Nephron (organoid): ENCODE results near the gene PPP1R14C.
A peak's percentile ranks its signal among the peaks of the same experiment; 100 is the strongest.

Source experiments
- H3K27ac Mint-ChIP-seq, 3 experiments: 2 replicates each; pipeline ENCODE4 v1.8.0; 2020; ENCODE audit warnings: mixed read lengths in 3 of 3, mild to moderate bottlenecking in 2 of 3, moderate library complexity in 1 of 3
- H3K27me3 Mint-ChIP-seq: 2 replicates; pipeline ENCODE4 v1.8.0; 2021; ENCODE audit warnings: low read depth, mild to moderate bottlenecking, moderate library complexity, mixed read lengths
- H3K36me3 Mint-ChIP-seq: 2 replicates; pipeline ENCODE4 v1.8.0; 2020; ENCODE audit warnings: low read depth, mixed read lengths
- H3K4me1 Mint-ChIP-seq: 2 replicates; pipeline ENCODE4 v1.8.0; 2020; ENCODE audit warnings: mixed read lengths
- H3K4me3 Mint-ChIP-seq, 3 experiments: 2 replicates each; pipeline ENCODE4 v1.8.0; 2020; ENCODE audit warnings: mild to moderate bottlenecking in 3 of 3, mixed read lengths in 3 of 3, moderate library complexity in 2 of 3
- H3K9me3 Mint-ChIP-seq: 2 replicates; pipeline ENCODE4 v1.8.0; 2020; ENCODE audit warnings: mixed read lengths
- TF ChIP-seq, protein P1 (sequence below), 3 experiments: fragments of 200-600 bp; sonication (generic); IDR thresholded peaks; one replicate each; pipeline ENCODE4 v1.5.0; 2021; ENCODE audit warnings: antibody characterized with exemption in 3 of 3; ENCODE audit not compliant: unreplicated experiment in 3 of 3

Gene PPP1R14C

DNA sequence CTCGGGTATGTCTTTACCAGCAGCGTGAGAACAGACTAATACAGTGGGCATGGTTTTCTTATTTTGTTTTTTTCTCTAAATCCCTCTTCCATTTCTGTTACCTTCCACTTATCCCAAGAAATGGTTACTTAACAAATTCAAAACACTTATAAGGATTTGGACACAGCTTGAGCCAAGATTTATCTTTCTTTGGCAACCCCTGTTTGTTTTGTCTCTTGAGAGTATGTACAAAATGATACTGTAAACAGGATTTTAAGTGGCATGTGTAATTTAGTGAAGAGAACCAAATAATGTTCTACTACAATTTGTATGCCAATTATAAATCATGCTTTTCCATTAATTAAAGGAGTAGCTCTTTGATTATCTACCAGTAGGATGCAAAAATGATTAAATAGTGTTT, 51.4 kb downstream of the PPP1R14C start:
- TF ChIP-seq, protein P1, sequence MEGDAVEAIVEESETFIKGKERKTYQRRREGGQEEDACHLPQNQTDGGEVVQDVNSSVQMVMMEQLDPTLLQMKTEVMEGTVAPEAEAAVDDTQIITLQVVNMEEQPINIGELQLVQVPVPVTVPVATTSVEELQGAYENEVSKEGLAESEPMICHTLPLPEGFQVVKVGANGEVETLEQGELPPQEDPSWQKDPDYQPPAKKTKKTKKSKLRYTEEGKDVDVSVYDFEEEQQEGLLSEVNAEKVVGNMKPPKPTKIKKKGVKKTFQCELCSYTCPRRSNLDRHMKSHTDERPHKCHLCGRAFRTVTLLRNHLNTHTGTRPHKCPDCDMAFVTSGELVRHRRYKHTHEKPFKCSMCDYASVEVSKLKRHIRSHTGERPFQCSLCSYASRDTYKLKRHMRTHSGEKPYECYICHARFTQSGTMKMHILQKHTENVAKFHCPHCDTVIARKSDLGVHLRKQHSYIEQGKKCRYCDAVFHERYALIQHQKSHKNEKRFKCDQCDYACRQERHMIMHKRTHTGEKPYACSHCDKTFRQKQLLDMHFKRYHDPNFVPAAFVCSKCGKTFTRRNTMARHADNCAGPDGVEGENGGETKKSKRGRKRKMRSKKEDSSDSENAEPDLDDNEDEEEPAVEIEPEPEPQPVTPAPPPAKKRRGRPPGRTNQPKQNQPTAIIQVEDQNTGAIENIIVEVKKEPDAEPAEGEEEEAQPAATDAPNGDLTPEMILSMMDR (IDR thresholded peaks at IDR 0.05; ENCODE audit: unreplicated experiment in 3 of 3), result no peak
- Mint-ChIP-seq H3K36me3 (peaks cover 39% of the 10 kb centered on the region), H3K4me3 (no peak overlapping the region), H3K4me1 (peaks cover 35% of the 10 kb centered on the region), H3K27ac (peak overlapping the region in 1 of 3 experiments; percentile 4), H3K9me3 (peaks cover 12% of the 10 kb centered on the region), H3K27me3 (peaks cover 46% of the 10 kb centered on the region)

DNA sequence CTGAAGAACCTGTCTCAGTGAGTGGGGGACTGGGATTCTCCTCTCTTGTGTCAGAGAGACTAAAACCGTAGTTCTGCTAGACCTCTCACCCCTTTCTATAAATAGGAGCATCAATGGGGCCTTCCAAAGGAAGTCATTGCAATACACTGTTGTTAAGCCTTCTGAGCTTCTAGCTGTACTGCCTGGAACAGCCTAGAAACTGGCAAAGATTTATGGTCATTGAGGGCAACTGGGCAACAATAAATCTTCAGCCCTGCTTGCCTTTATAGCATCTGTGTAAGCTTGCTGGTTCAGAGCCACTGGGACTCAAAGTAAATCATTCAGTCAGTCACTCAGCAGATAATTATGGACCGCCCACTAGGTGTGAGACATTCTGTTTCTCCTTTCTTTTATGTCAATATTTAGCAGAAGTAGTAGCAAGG, 53.2 kb downstream of the PPP1R14C start:
- peaks cover 45% of the 10 kb centered on the region for H3K27me3 Mint-ChIP-seq
- TF ChIP-seq, protein P1 (IDR thresholded peaks at IDR 0.05; ENCODE audit: unreplicated experiment in 3 of 3), result no peak
- peaks cover 39% of the 10 kb centered on the region for H3K36me3 Mint-ChIP-seq
- H3K4me1 Mint-ChIP-seq, result peaks cover 44% of the 10 kb centered on the region
- peak overlapping the region in 1 of 3 experiments; percentile 1 for H3K4me3 Mint-ChIP-seq
- H3K9me3 Mint-ChIP-seq, result peaks cover 9% of the 10 kb centered on the region
- peak overlapping the region; percentile 8 to 93 (median 82) for H3K27ac Mint-ChIP-seq

DNA sequence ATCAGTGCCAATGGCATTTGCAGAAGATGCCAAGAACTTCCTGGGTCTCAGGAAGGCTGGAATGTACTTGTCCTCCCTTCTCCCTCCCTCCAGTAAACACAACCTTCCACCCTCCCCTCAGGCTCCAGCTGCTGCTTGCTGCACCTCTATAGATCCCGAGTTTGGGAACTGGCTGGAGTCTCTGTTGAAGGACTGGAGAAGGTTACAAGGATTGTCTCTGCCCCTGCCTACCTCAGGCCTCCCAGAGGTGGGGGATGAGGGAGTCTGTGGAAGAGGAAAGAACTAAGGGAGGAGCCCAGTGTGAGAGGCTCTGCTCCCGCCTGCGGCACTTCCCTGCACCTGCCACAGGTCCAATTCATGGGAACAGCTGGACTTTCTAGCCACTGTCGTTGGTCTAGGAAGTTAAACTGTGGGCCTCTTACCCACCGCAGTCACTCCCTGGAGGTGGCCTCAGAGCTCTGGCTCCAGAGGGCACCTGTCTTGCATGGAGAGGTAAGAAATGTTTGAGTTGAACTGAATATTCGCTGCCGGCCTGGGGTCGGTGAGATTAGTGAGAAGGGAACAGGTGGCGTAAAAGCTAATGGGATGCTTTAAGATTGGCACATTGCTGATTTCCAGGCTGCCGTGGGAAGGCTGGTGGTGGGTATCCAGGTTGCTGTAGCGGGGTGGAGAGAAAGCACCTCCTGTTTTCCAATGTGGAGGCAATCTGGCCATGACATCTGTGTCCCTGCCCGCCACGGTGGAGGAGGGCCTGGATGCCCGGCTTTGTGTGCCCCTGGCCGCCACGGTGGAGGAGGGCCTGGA, 54.3 kb downstream of the PPP1R14C start:
- Mint-ChIP-seq H3K27me3 (peaks cover 49% of the 10 kb centered on the region), H3K4me1 (peaks cover 44% of the 10 kb centered on the region)

DNA sequence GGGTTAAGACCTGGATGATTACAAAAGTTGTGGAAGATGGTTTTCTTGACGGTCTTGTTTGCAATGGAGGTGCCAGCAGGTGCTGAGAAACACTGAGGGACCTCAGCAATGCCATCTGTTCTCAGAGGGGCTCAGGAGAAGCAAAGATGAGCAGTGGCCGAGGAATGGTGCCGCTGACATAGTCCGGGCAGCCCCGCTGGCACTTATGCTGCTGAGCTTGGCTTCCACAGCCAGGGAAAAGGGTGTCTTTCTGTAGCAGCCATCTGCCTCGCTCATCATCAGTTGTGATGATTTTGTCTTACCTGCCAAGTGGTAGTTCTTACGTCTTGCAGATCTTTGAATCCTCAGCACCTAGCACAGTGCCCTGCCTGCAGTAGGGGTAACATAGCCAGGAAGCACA, 55.7 kb downstream of the PPP1R14C start:
- peak overlapping the region in 1 of 3 experiments; percentile 49 for H3K27ac Mint-ChIP-seq
- H3K4me3 Mint-ChIP-seq, result no peak overlapping the region
- peaks cover 43% of the 10 kb centered on the region for H3K4me1 Mint-ChIP-seq
- peaks cover 22% of the 10 kb centered on the region for H3K36me3 Mint-ChIP-seq
- H3K27me3 Mint-ChIP-seq, result peaks cover 55% of the 10 kb centered on the region
- H3K9me3 Mint-ChIP-seq, result peaks cover 4% of the 10 kb centered on the region
- TF ChIP-seq, protein P1 (IDR thresholded peaks at IDR 0.05; ENCODE audit: unreplicated experiment in 3 of 3), result no peak

More for the DNA sequence above, 54.3 kb downstream of the PPP1R14C start:
- peaks cover 30% of the 10 kb centered on the region for H3K36me3 Mint-ChIP-seq
- no peak overlapping the region for H3K4me3 Mint-ChIP-seq
- peak overlapping the region; percentile 8 to 93 (median 82) for H3K27ac Mint-ChIP-seq
- TF ChIP-seq, protein P1 (IDR thresholded peaks at IDR 0.05; ENCODE audit: unreplicated experiment in 3 of 3), result no peak
- peaks cover 4% of the 10 kb centered on the region for H3K9me3 Mint-ChIP-seq

DNA sequence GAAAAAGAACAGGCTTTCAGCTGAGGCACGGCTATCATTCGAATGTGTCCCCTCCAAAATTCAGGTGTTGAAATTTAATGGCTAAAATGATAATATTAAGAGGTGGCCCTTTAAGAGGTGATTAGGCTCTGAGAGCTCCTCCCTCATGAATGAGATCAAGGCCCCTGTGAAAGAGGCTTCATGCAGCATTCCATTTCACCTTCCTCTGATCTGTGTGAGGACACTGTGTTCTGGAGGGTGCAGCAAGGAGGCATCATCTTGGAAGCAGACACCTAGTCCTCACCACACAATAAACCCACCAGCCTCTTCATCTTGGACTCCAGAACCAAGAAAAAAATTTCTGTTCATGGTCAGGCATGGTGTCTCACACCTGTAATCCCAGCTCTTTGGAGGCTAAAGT, 56.4 kb downstream of the PPP1R14C start:
- H3K27me3 Mint-ChIP-seq, result peaks cover 57% of the 10 kb centered on the region
- no peak overlapping the region for H3K4me3 Mint-ChIP-seq
- H3K27ac Mint-ChIP-seq, result no peak overlapping the region
- peaks cover 16% of the 10 kb centered on the region for H3K36me3 Mint-ChIP-seq
- peaks cover 37% of the 10 kb centered on the region for H3K4me1 Mint-ChIP-seq
- TF ChIP-seq, protein P1 (IDR thresholded peaks at IDR 0.05; ENCODE audit: unreplicated experiment in 3 of 3), result no peak
- peaks cover 4% of the 10 kb centered on the region for H3K9me3 Mint-ChIP-seq
